ENCODE data around the gene ACOT6. TPM values are rescaled to one million over a fixed set of nuclear protein-coding genes. Genes with fewer than 3 reads are reported as not detected.
"Not testable (repeated sequence)": the region's sequence is repeated elsewhere in the genome, so short reads cannot be mapped to it uniquely, and the experiment has no call there.

ACOT6 gene
- total RNA-seq: not detected

- intact Hi-C loops (cut with DNase I): no loop called here
- H3K27me3 ChIP-seq: no peaks in the 10 kb centered on the region
- WGBS, 2 donors: 2% methylated on average over 9 of the region's 84 CpGs; no CpG with 5 or more reads in 1 of the 2 donors
- H3K27ac ChIP-seq: peak within 1 kb of the TSS; percentile 78 to 93 (median 86)
- H3K36me3 ChIP-seq: no peaks in the 10 kb centered on the region
- H3K4me3 ChIP-seq: peak within 1 kb of the TSS; percentile 56 to 76 (median 66)
- H3K4me1 ChIP-seq: peaks cover 0 to 23% (median 0%) of the 10 kb centered on the region in 3 donors
- DNase-seq: no peak
- H3K9me3 ChIP-seq: no peaks in the 10 kb centered on the region
- TF ChIP-seq POLR2A (IDR thresholded peaks at IDR 0.05): peak in 2 of 4 donors; percentile 15 to 47
- TF ChIP-seq CTCF (IDR thresholded peaks at IDR 0.05): no peak
Measured at GRCh38 chr14:73612339-73613045, at the start of gene ACOT6. TSS of gene ACOT6 (plus strand) at chr14:73612517. CDS start at chr14:73612572, 55 bp downstream.

- intact Hi-C loops (cut with DNase I); H3K4me3 ChIP-seq; H3K36me3 ChIP-seq; DNase-seq; H3K27ac ChIP-seq; H3K9me3 ChIP-seq; H3K27me3 ChIP-seq: not testable (repeated sequence)
- peaks cover 0 to 13% (median 2%) of the 10 kb centered on the region in 3 donors for H3K4me1 ChIP-seq
- 83 to 85% methylated on average over 6 of the region's 6 CpGs for WGBS, 2 donors
Measured at GRCh38 chr14:73562696-73563095, 49.6 kb upstream of the ACOT6 start.

- 89 to 90% methylated on average over 2 to 7 of the region's 18 CpGs for WGBS, 2 donors
Measured at GRCh38 chr14:73566431-73566830, 45.9 kb upstream of the ACOT6 start.

GRCh38 chr14:73566935-73567334 lies 45.4 kb upstream of the ACOT6 start:
- DNase-seq; H3K27me3 ChIP-seq; intact Hi-C loops (cut with DNase I); H3K36me3 ChIP-seq; H3K4me3 ChIP-seq; H3K9me3 ChIP-seq: not testable (repeated sequence)
- 95 to 100% methylated on average over 6 of the region's 6 CpGs for WGBS, 2 donors
- peaks cover 0 to 32% (median 16%) of the 10 kb centered on the region in 3 donors for H3K4me1 ChIP-seq
- H3K27ac ChIP-seq: peak overlapping the region in 1 of 4 donors; percentile 95

More at GRCh38 chr14:73566431-73566830, 45.9 kb upstream of the ACOT6 start:
- H3K36me3 ChIP-seq; H3K4me3 ChIP-seq; intact Hi-C loops (cut with DNase I); DNase-seq; H3K27ac ChIP-seq; H3K9me3 ChIP-seq; H3K27me3 ChIP-seq: not testable (repeated sequence)
- peaks cover 0 to 32% (median 16%) of the 10 kb centered on the region in 3 donors for H3K4me1 ChIP-seq

GRCh38 chr14:73567358-73567757 lies 45.0 kb upstream of the ACOT6 start:
- peak overlapping the region; percentile 86 to 95 (median 92) for H3K27ac ChIP-seq
- no peaks in the 10 kb centered on the region for H3K27me3 ChIP-seq
- peaks cover 0 to 4% (median 0%) of the 10 kb centered on the region in 3 donors for H3K9me3 ChIP-seq
- no peaks in the 10 kb centered on the region for H3K36me3 ChIP-seq
- peak overlapping the region in 1 of 4 donors; percentile 81 for H3K4me3 ChIP-seq
- intact Hi-C loops (cut with DNase I): no loop called here
- 86 to 87% methylated on average over 7 of the region's 7 CpGs for WGBS, 2 donors
- DNase-seq: no peak
- peaks cover 0 to 32% (median 16%) of the 10 kb centered on the region in 3 donors for H3K4me1 ChIP-seq
- TF ChIP-seq CTCF (IDR thresholded peaks at IDR 0.05) (no peak), POLR2A (IDR thresholded peaks at IDR 0.05) (no peak)

GRCh38 chr14:73567951-73568885 lies 44.1 kb upstream of the ACOT6 start:
- no peaks in the 10 kb centered on the region for H3K27me3 ChIP-seq
- TF ChIP-seq POLR2A (IDR thresholded peaks at IDR 0.05) (no peak), CTCF (IDR thresholded peaks at IDR 0.05) (no peak)
- peak overlapping the region; percentile 54 to 81 (median 62) for H3K4me3 ChIP-seq
- H3K4me1 ChIP-seq: peaks cover 0 to 32% (median 16%) of the 10 kb centered on the region in 3 donors
- intact Hi-C loops (cut with DNase I): no loop called here
- H3K36me3 ChIP-seq: no peaks in the 10 kb centered on the region
- DNase-seq: no peak
- 33 to 49% methylated on average over 16 of the region's 16 CpGs for WGBS, 2 donors
- H3K27ac ChIP-seq: peak overlapping the region; percentile 86 to 95 (median 92)
- H3K9me3 ChIP-seq: no peaks in the 10 kb centered on the region

GRCh38 chr14:73568886-73569184 lies 43.5 kb upstream of the ACOT6 start:
- intact Hi-C loops (cut with DNase I); DNase-seq: not testable (repeated sequence)

More at GRCh38 chr14:73568886-73569184, 43.5 kb upstream of the ACOT6 start:
- H3K27me3 ChIP-seq, H3K9me3 ChIP-seq, H3K36me3 ChIP-seq: not testable (repeated sequence)
- peak overlapping the region; percentile 54 to 81 (median 62) for H3K4me3 ChIP-seq
- WGBS, 2 donors: 0% methylated on average over 3 of the region's 4 CpGs
- peaks cover 0 to 32% (median 16%) of the 10 kb centered on the region in 3 donors for H3K4me1 ChIP-seq
- H3K27ac ChIP-seq: peak overlapping the region; percentile 86 to 95 (median 92)

All from esophagus squamous epithelium (tissue), 5 donors.